Stomach (tissue), 9 donors: ENCODE results near the gene GNGT1. TPM values are rescaled to one million over a fixed set of nuclear protein-coding genes. Genes with fewer than 3 reads are reported as not detected.

Experiments used
- DNase-seq, 2 donors: peaks; one replicate each; pipeline versions ENCODE4 v3.0.0 to v3.0.0-alpha.2; 2013 to 2019
- H3K27ac ChIP-seq, 5 donors: fragments of 200-600 bp in 4 of 5; sonication (generic) in 4 of 5; one replicate each; pipeline ENCODE4 v1.5.1; 2013 to 2019; ENCODE audit warnings: mild to moderate bottlenecking in 1 of 5, moderate library complexity in 1 of 5
- H3K27me3 ChIP-seq, 3 donors: fragments of 200-600 bp; sonication (generic); one replicate each; pipeline ENCODE4 v1.5.1; 2017 to 2019; ENCODE audit warnings: mixed run types in 1 of 3
- H3K36me3 ChIP-seq, 4 donors: fragments of 200-600 bp; sonication (generic); 1 replicate in 3 of 4; 2 replicates in 1 of 4; pipeline ENCODE4 v1.5.1; 2016 to 2019
- H3K4me1 ChIP-seq, 4 donors: fragments of 200-600 bp; sonication (generic); one replicate each; pipeline ENCODE4 v1.5.1; 2016 to 2019
- H3K4me3 ChIP-seq, 4 donors: fragments of 200-600 bp; sonication (generic) in 3 of 4; one replicate each; pipeline ENCODE4 v1.5.1; 2016 to 2019; ENCODE audit warnings: mild to moderate bottlenecking in 1 of 4
- H3K9me3 ChIP-seq, 4 donors: fragments of 200-600 bp; sonication (generic); one replicate each; pipeline ENCODE4 v1.5.1; 2016 to 2019
- CTCF ChIP-seq, 7 experiments: fragments of 450-650 bp in 4 of 7; fragments of 200-600 bp in 3 of 7; sonication (generic) in 3 of 7; IDR thresholded peaks; one replicate each; pipeline ENCODE4 v1.5.1; 2016 to 2019; ENCODE audit warnings: antibody characterized with exemption in 7 of 7, control low read depth in 2 of 7, mild to moderate bottlenecking in 1 of 7
- EP300 ChIP-seq: sonication (generic); formaldehyde crosslinking; IDR thresholded peaks from one replicate; pipeline ENCODE4 v1.6.1; 2017; ENCODE audit warnings: antibody characterized with exemption
- POLR2A ChIP-seq, 4 donors: fragments of 450-650 bp; IDR thresholded peaks; one replicate each; pipeline ENCODE4 v1.6.1; 2016; ENCODE audit warnings: antibody characterized with exemption in 4 of 4, control low read depth in 2 of 4, mild to moderate bottlenecking in 1 of 4, moderate library complexity in 1 of 4
- POLR2AphosphoS5 ChIP-seq, 3 donors: sonication (generic); formaldehyde crosslinking; IDR thresholded peaks; one replicate each; pipeline ENCODE4 v1.6.1; 2016; ENCODE audit warnings: antibody characterized with exemption in 3 of 3
- WGBS, 5 donors: extraction: QIAGEN DNeasy Blood & Tissue Kit in 3 of 5; methylation state at CpG; one replicate each; pipeline versions ENCODE4 v1.1.5 to v1.1.7; 2013 to 2018; 5-methylcytosine and 5-hydroxymethylcytosine counted together
- intact Hi-C: fragments of 100-400 bp; cut with DNase I; formaldehyde crosslinking; loops from one replicate; pipeline ENCODE4 v1.15.1; 2023; ENCODE audit warnings: low total_unique reads
- polyA plus RNA-seq, 3 donors: library from polyadenylated mRNA; stranded (reverse); fragments of 200-250 nt; gene quantifications; one replicate each; pipeline ENCODE4 v1.2.3, GENCODE V29; 2013
- total RNA-seq, 5 donors: library from RNA; depleted of rRNA; stranded (reverse); fragments of >200 nt; gene quantifications; one replicate each; pipeline versions ENCODE4 v1.1.0 to v1.2.3, GENCODE V29; 2014 to 2016
- donor health status: healthy with polysubstance abuse.
- donor health status: Bipolar disorder and iron deficiency.
- donor health status: healthy.

The GNGT1 gene
- total and polyA plus RNA-seq, 8 donors = not detected

DNA sequence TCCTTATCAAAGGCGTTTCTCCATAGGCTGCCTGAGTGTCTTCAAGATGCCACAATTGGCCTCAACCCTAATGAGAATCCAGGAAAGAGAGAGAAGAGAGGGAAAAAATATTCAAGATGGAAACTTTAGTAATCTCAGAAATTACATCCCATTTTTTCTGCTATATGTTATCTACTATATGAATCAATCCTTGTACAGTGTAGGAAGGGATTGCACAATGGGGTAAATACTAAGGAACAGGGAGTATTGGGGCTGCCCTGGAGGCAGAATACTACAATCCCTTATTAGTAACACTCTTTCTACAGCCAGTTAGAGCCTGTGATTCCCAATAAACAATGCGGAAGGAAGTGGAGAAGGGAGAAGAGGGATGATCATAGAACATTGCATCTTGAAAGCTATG lies 43.7 kb upstream of the GNGT1 start:
- TF ChIP-seq CTCF (IDR thresholded peaks at IDR 0.05) (no peak), POLR2A (IDR thresholded peaks at IDR 0.05) (no peak), POLR2AphosphoS5 (IDR thresholded peaks at IDR 0.05) (no peak), EP300 (no peak)
- H3K36me3 ChIP-seq = no peaks in the 10 kb centered on the region
- intact Hi-C loops = no loop called here
- no peaks in the 10 kb centered on the region for H3K4me1 ChIP-seq
- H3K4me3 ChIP-seq = no peak overlapping the region
- no peaks in the 10 kb centered on the region for H3K9me3 ChIP-seq
- no peak overlapping the region for H3K27ac ChIP-seq
- no peaks in the 10 kb centered on the region for H3K27me3 ChIP-seq
- DNase-seq = no peak
- WGBS, 5 donors = 71 to 80% (median 78%) methylated on average over 2 of the region's 2 CpGs

DNA sequence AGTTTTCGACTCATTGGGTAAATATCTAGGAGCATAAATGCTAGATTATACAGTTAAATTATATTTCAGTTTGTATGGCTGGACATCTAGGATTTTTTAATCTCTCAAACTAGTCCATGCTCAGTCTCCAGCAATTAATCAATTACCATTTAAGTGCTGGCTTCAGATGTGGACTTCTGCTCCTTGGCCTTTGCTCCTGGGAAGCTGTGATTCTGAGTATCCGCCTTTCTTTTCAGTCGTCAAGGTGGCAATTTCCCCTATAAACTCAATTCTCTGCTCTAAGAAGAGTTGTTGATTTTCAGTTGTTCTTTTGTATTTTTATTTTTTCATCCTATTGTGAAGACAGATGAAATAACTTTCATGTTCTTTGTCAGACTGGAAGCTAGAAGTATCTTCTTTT lies 39.5 kb upstream of the GNGT1 start:
- Histone ChIP-seq H3K27me3 (no peaks in the 10 kb centered on the region), H3K4me3 (no peak overlapping the region), H3K36me3 (no peaks in the 10 kb centered on the region), H3K4me1 (no peaks in the 10 kb centered on the region), H3K9me3 (no peaks in the 10 kb centered on the region), H3K27ac (no peak overlapping the region)
- WGBS, 5 donors = 70 to 84% (median 76%) methylated on average over 3 of the region's 3 CpGs
- no peak for DNase-seq
- intact Hi-C loops = no loop called here
- TF ChIP-seq POLR2A (IDR thresholded peaks at IDR 0.05) = no peak

GRCh38 chr7:93873998-93874574 lies 32.3 kb upstream of the GNGT1 start:
- Histone ChIP-seq H3K4me3 (no peak overlapping the region), H3K4me1 (no peaks in the 10 kb centered on the region), H3K9me3 (peaks cover 0 to 2% (median 0%) of the 10 kb centered on the region in 4 donors), H3K27ac (no peak overlapping the region), H3K36me3 (no peaks in the 10 kb centered on the region), H3K27me3 (no peaks in the 10 kb centered on the region)
- intact Hi-C loops = no loop called here
- TF ChIP-seq POLR2A (IDR thresholded peaks at IDR 0.05) (no peak), CTCF (IDR thresholded peaks at IDR 0.05) (no peak), EP300 (no peak), POLR2AphosphoS5 (IDR thresholded peaks at IDR 0.05) (no peak)
- DNase-seq = no peak
- 59 to 86% (median 81%) methylated on average over 1 of the region's 1 CpG for WGBS, 5 donors

GRCh38 chr7:93877742-93878141 lies 28.6 kb upstream of the GNGT1 start:
- H3K36me3 ChIP-seq = no peaks in the 10 kb centered on the region
- no peak overlapping the region for H3K4me3 ChIP-seq
- no peak for DNase-seq
- TF ChIP-seq POLR2A (IDR thresholded peaks at IDR 0.05) = no peak
- TF ChIP-seq CTCF (IDR thresholded peaks at IDR 0.05) = no peak
- TF ChIP-seq EP300 = no peak
- TF ChIP-seq POLR2AphosphoS5 (IDR thresholded peaks at IDR 0.05) = no peak
- peaks cover 0 to 14% (median 4%) of the 10 kb centered on the region in 4 donors for H3K9me3 ChIP-seq
- no peak overlapping the region for H3K27ac ChIP-seq
- H3K27me3 ChIP-seq = no peaks in the 10 kb centered on the region
- intact Hi-C loops = no loop called here
- no peaks in the 10 kb centered on the region for H3K4me1 ChIP-seq
- WGBS, 5 donors = 78 to 88% (median 79%) methylated on average over 3 of the region's 3 CpGs

DNA sequence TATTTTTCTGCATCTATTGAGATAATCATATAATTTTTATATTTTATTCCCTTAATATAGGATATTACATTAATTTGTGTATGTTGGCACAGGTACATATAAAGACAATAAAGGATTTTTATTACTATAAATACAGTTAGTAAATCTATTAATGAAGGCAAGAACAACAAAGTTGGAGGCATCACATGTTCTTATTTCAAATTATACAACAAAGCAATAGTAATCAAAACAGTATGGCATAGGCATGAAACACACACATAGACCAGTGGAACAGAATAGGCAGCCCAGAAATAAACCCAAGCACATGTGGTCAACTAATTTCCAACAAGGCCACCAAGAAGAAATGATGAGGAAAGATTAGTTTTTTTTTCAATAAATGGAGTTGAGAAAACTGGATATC lies 27.0 kb upstream of the GNGT1 start:
- H3K36me3 ChIP-seq = no peaks in the 10 kb centered on the region
- no peak for DNase-seq
- intact Hi-C loops = no loop called here
- no peak for TF ChIP-seq CTCF (IDR thresholded peaks at IDR 0.05)
- no peak for TF ChIP-seq EP300
- TF ChIP-seq POLR2A (IDR thresholded peaks at IDR 0.05) = no peak
- TF ChIP-seq POLR2AphosphoS5 (IDR thresholded peaks at IDR 0.05) = no peak
- peaks cover 0 to 14% (median 4%) of the 10 kb centered on the region in 4 donors for H3K9me3 ChIP-seq
- no peaks in the 10 kb centered on the region for H3K27me3 ChIP-seq
- H3K4me3 ChIP-seq = no peak overlapping the region
- no peak overlapping the region for H3K27ac ChIP-seq
- no peaks in the 10 kb centered on the region for H3K4me1 ChIP-seq
